ENCODE data around the gene FAIM2. TPM values are rescaled to one million over a fixed set of nuclear protein-coding genes. Genes with fewer than 3 reads are reported as not detected.

FAIM2 gene
- total RNA-seq, 1 donor from 2014 or later, result 0.18 TPM

- peaks cover 29% of the 10 kb centered on the region for H3K27me3 Mint-ChIP-seq (ENCODE audit: low read depth, unreplicated experiment)
- H3K36me3 ChIP-seq (ENCODE audit: insufficient read depth, low read length), result no peaks in the 10 kb centered on the region
- H3K4me1 Mint-ChIP-seq (ENCODE audit: low read depth, unreplicated experiment), result peaks cover 6% of the 10 kb centered on the region
- no peaks in the 10 kb centered on the region for H3K9me3 ChIP-seq (ENCODE audit: insufficient read depth, low read depth, low read length)
- H3K9ac ChIP-seq (ENCODE audit: low read length), result no peak overlapping the region
- TF ChIP-seq EZH2 (IDR thresholded peaks at IDR 0.05; ENCODE audit: insufficient read depth, low read length), result no peak
- no peak for TF ChIP-seq CTCF (IDR thresholded peaks at IDR 0.05; ENCODE audit: insufficient read depth, low read depth, low read length)
- no peak overlapping the region for H3K4me3 Mint-ChIP-seq (ENCODE audit: unreplicated experiment)
- peaks cover 4% of the 10 kb centered on the region for H3K4me1 ChIP-seq (ENCODE audit: insufficient read depth, low read length)
- H3K27me3 ChIP-seq (ENCODE audit: insufficient read depth, low read length), result peaks cover 4% of the 10 kb centered on the region
- no peak overlapping the region for H3K4me3 ChIP-seq (ENCODE audit: insufficient read depth, low read depth, low read length)
- H3K27ac Mint-ChIP-seq (ENCODE audit: unreplicated experiment), result no peak overlapping the region
- FAIRE-seq (no peak), DNase-seq (ENCODE audit: low read depth) (no peak)
- no peaks in the 10 kb centered on the region for H4K20me1 ChIP-seq (ENCODE audit: insufficient read depth, low read length)
- no peaks in the 10 kb centered on the region for H3K9me3 Mint-ChIP-seq (ENCODE audit: unreplicated experiment)
- H3K4me2 ChIP-seq (ENCODE audit: low read length), result no peak overlapping the region
- H3K79me2 ChIP-seq (ENCODE audit: insufficient read depth, low read length), result no peaks in the 10 kb centered on the region
- H2AFZ ChIP-seq (ENCODE audit: low read depth, low read length), result no peak overlapping the region
- H3K27ac ChIP-seq (ENCODE audit: low read depth, low read length), result no peak overlapping the region
- no peaks in the 10 kb centered on the region for H3K36me3 Mint-ChIP-seq (ENCODE audit: low read depth, unreplicated experiment)
Measured at GRCh38 chr12:49878021-49878420, 25.7 kb downstream of the FAIM2 start.

- DNase-seq (ENCODE audit: low read depth), result no peak
Measured at GRCh38 chr12:49877066-49877465, 26.6 kb downstream of the FAIM2 start.

More at GRCh38 chr12:49877066-49877465, 26.6 kb downstream of the FAIM2 start:
- Histone ChIP-seq H3K4me2 (ENCODE audit: low read length) (no peak overlapping the region), H3K4me1 (ENCODE audit: insufficient read depth, low read length) (peaks cover 4% of the 10 kb centered on the region), H3K9me3 (ENCODE audit: insufficient read depth, low read depth, low read length) (no peaks in the 10 kb centered on the region), H2AFZ (ENCODE audit: low read depth, low read length) (no peak overlapping the region), H4K20me1 (ENCODE audit: insufficient read depth, low read length) (no peaks in the 10 kb centered on the region), H3K27me3 (ENCODE audit: insufficient read depth, low read length) (peaks cover 4% of the 10 kb centered on the region), H3K27ac (ENCODE audit: low read depth, low read length) (no peak overlapping the region), H3K4me3 (ENCODE audit: insufficient read depth, low read depth, low read length) (no peak overlapping the region), H3K79me2 (ENCODE audit: insufficient read depth, low read length) (no peaks in the 10 kb centered on the region), H3K36me3 (ENCODE audit: insufficient read depth, low read length) (no peaks in the 10 kb centered on the region), H3K9ac (ENCODE audit: low read length) (no peak overlapping the region)
- TF ChIP-seq CTCF (IDR thresholded peaks at IDR 0.05; ENCODE audit: insufficient read depth, low read depth, low read length) (no peak), EZH2 (IDR thresholded peaks at IDR 0.05; ENCODE audit: insufficient read depth, low read length) (no peak)
- peaks cover 32% of the 10 kb centered on the region for H3K27me3 Mint-ChIP-seq (ENCODE audit: low read depth, unreplicated experiment)
- no peaks in the 10 kb centered on the region for H3K9me3 Mint-ChIP-seq (ENCODE audit: unreplicated experiment)
- FAIRE-seq, result no peak
- H3K4me3 Mint-ChIP-seq (ENCODE audit: unreplicated experiment), result no peak overlapping the region
- no peak overlapping the region for H3K27ac Mint-ChIP-seq (ENCODE audit: unreplicated experiment)
- no peaks in the 10 kb centered on the region for H3K4me1 Mint-ChIP-seq (ENCODE audit: low read depth, unreplicated experiment)
- no peaks in the 10 kb centered on the region for H3K36me3 Mint-ChIP-seq (ENCODE audit: low read depth, unreplicated experiment)
